ENCODE measurements around the gene DNAJC5. TPM values are rescaled to one million over a fixed set of nuclear protein-coding genes. Genes with fewer than 3 reads are reported as not detected.

Gene DNAJC5
- polyA plus RNA-seq, 1 donor (not counting 4 experiments of a cell fraction or from before 2014, with no cell fraction given), result 43.7 TPM

DNA sequence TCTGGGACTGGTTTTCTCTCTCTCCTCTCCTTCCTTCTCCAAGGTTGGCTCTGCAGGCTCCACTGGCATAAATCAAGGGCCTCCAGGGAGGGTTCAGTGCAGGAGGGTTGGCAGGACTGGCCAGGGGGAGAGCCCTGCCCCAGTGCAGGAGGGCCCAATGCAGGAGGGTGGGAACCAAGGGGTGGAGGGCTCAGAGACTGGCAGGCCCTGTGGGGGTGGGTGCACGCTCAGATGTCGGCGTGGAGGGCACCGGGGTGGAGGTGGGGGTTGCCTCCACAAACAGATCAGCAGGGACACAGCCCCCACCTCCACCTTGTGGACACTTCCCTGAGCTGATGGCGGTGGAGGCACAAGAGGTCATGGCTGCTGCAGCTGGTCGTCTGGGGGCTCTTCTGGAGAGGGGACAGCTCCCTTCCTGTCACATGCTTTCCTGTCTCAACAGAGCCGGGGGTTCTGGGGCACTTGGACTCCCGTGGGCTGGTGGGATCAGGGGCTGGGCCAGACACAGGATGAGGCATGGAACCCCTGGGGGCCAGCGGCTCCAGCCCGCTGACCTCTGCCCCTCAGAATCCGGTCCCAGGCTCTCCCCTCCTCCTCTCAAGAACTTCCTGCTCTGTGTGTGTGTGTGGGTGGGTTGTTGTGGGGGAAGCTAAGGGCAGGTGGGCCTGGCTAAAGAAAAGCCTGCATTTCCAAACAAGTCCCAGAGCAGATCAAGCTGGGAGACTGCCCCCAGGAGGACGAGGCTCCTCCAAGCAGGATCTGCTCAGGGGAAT is 36.3 kb upstream of the DNAJC5 start:
- H3K27me3 ChIP-seq (ENCODE audit: control insufficient read depth, extremely low read depth, insufficient read depth, low read length), result peaks cover 39% of the 10 kb centered on the region
- H3K79me2 ChIP-seq (ENCODE audit: control insufficient read depth, insufficient read depth, low read length), result peaks cover 16% of the 10 kb centered on the region
- dilution Hi-C loops (cut with MboI; ENCODE audit: extremely low pct_ligation_motif_present, low sequenced_read_pairs), result no loop called here
- H3K27ac ChIP-seq (ENCODE audit: control insufficient read depth, insufficient read depth, low read length), result no peak overlapping the region
- TF ChIP-seq, protein P1, sequence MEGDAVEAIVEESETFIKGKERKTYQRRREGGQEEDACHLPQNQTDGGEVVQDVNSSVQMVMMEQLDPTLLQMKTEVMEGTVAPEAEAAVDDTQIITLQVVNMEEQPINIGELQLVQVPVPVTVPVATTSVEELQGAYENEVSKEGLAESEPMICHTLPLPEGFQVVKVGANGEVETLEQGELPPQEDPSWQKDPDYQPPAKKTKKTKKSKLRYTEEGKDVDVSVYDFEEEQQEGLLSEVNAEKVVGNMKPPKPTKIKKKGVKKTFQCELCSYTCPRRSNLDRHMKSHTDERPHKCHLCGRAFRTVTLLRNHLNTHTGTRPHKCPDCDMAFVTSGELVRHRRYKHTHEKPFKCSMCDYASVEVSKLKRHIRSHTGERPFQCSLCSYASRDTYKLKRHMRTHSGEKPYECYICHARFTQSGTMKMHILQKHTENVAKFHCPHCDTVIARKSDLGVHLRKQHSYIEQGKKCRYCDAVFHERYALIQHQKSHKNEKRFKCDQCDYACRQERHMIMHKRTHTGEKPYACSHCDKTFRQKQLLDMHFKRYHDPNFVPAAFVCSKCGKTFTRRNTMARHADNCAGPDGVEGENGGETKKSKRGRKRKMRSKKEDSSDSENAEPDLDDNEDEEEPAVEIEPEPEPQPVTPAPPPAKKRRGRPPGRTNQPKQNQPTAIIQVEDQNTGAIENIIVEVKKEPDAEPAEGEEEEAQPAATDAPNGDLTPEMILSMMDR (optimal IDR thresholded peaks at IDR 0.05 in 1 of 3, IDR thresholded peaks at IDR 0.05 in 1 of 3, conservative IDR thresholded peaks at IDR 0.05 in 1 of 3; ENCODE audit: extremely low read depth in 1 of 3, insufficient read depth in 2 of 3, low read length in 3 of 3), result peak in 1 of 3 experiments; percentile 15
- TF ChIP-seq EZH2 (IDR thresholded peaks at IDR 0.05; ENCODE audit: low read length), result no peak
- H3K4me1 ChIP-seq (ENCODE audit: control insufficient read depth, extremely low read depth, insufficient read depth, low read length), result peaks cover 4% of the 10 kb centered on the region
- H3K9me3 ChIP-seq (ENCODE audit: control insufficient read depth, low read depth, low read length), result no peaks in the 10 kb centered on the region
- H2AFZ ChIP-seq (ENCODE audit: control insufficient read depth, low read length), result no peak overlapping the region
- DNase-seq (ENCODE audit: low read depth, low spot score), result no peak
- H3K4me2 ChIP-seq (ENCODE audit: control insufficient read depth, extremely low read depth, insufficient read depth, low read depth, low read length), result no peak overlapping the region
- peaks cover 6% of the 10 kb centered on the region for H4K20me1 ChIP-seq (ENCODE audit: control insufficient read depth, extremely low read depth, insufficient read depth, low read length)
- peaks cover 5 to 15% of the 10 kb centered on the region in 2 experiments for H3K36me3 ChIP-seq (ENCODE audit: control insufficient read depth in 2 of 2, extremely low read depth in 1 of 2, insufficient read depth in 2 of 2, low read length in 2 of 2)
- no peaks in the 10 kb centered on the region for H3K9me1 ChIP-seq (ENCODE audit: control insufficient read depth, extremely low read depth, insufficient read depth, low read length)
- H3K4me3 ChIP-seq (ENCODE audit: control insufficient read depth in 2 of 3, extremely low read depth in 1 of 3, insufficient read depth in 2 of 3, low read depth in 1 of 3, low read length in 3 of 3), result no peak overlapping the region
- no peak for FAIRE-seq
- no peak overlapping the region for H3K9ac ChIP-seq (ENCODE audit: control insufficient read depth, extremely low read depth, insufficient read depth, low read length)

DNA sequence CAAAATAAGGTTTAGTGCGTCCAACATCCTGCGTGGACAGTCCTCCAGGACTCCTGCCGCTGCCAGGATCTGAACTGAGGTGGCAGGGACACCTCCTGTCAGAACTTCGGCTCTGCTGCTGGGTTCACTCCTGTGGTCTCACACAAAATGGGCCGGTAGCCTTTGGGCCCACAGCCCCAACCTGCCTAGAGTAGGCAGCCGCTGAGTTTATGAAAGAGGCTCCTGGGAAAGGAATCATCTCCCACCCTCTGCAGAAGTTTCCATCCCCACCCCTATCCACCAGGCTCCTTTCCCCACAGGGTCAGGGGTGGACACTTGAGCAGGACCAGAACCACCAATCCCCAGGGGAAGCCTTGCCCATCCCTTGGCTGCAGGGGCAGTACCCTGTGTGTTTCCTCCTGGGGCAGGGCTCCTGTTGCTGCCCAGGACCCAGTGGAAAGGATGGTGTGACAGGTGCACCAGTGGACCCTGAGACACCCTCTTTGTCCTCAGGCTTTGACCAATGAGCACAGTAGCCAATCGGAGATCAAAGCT is 35.7 kb upstream of the DNAJC5 start:
- H3K9me1 ChIP-seq (ENCODE audit: control insufficient read depth, extremely low read depth, insufficient read depth, low read length), result no peaks in the 10 kb centered on the region
- H2AFZ ChIP-seq (ENCODE audit: control insufficient read depth, low read length), result no peak overlapping the region
- H3K27me3 ChIP-seq (ENCODE audit: control insufficient read depth, extremely low read depth, insufficient read depth, low read length), result peaks cover 34% of the 10 kb centered on the region
- no peak overlapping the region for H3K27ac ChIP-seq (ENCODE audit: control insufficient read depth, insufficient read depth, low read length)
- H4K20me1 ChIP-seq (ENCODE audit: control insufficient read depth, extremely low read depth, insufficient read depth, low read length), result peaks cover 6% of the 10 kb centered on the region
- no peak for TF ChIP-seq EZH2 (IDR thresholded peaks at IDR 0.05; ENCODE audit: low read length)
- TF ChIP-seq, protein P1 (optimal IDR thresholded peaks at IDR 0.05 in 1 of 3, IDR thresholded peaks at IDR 0.05 in 1 of 3, conservative IDR thresholded peaks at IDR 0.05 in 1 of 3; ENCODE audit: extremely low read depth in 1 of 3, insufficient read depth in 2 of 3, low read length in 3 of 3), result no peak
- H3K9me3 ChIP-seq (ENCODE audit: control insufficient read depth, low read depth, low read length), result no peaks in the 10 kb centered on the region
- no peak overlapping the region for H3K4me3 ChIP-seq (ENCODE audit: control insufficient read depth in 2 of 3, extremely low read depth in 1 of 3, insufficient read depth in 2 of 3, low read depth in 1 of 3, low read length in 3 of 3)
- FAIRE-seq (no peak), DNase-seq (ENCODE audit: low read depth, low spot score) (no peak)
- peaks cover 5 to 19% of the 10 kb centered on the region in 2 experiments for H3K36me3 ChIP-seq (ENCODE audit: control insufficient read depth in 2 of 2, extremely low read depth in 1 of 2, insufficient read depth in 2 of 2, low read length in 2 of 2)
- H3K9ac ChIP-seq (ENCODE audit: control insufficient read depth, extremely low read depth, insufficient read depth, low read length), result no peak overlapping the region
- H3K79me2 ChIP-seq (ENCODE audit: control insufficient read depth, insufficient read depth, low read length), result peaks cover 16% of the 10 kb centered on the region
- dilution Hi-C loops (cut with MboI; ENCODE audit: extremely low pct_ligation_motif_present, low sequenced_read_pairs), result no loop called here
- peaks cover 9% of the 10 kb centered on the region for H3K4me1 ChIP-seq (ENCODE audit: control insufficient read depth, extremely low read depth, insufficient read depth, low read length)
- H3K4me2 ChIP-seq (ENCODE audit: control insufficient read depth, extremely low read depth, insufficient read depth, low read depth, low read length), result no peak overlapping the region
